Eye (tissue), 1 donor: ENCODE results near the gene NOC3L.
"Not testable (repeated sequence)": the region's sequence is repeated elsewhere in the genome, so short reads cannot be mapped to it uniquely, and the experiment has no call there.

Experiments
- DNase-seq: peaks from one replicate; pipeline ENCODE4 v3.0.0-alpha.2; 2015

Gene NOC3L

GRCh38 chr10:94362360-94363250 lies at the start of gene NOC3L:
TSS of gene NOC3L (minus strand) at chr10:94362939. CDS start at chr10:94362838, 101 bp downstream.
- peak; percentile 97 for DNase-seq

- peak; percentile 54 for DNase-seq
Measured at GRCh38 chr10:94412449-94412848, 49.7 kb upstream of the NOC3L start.

GRCh38 chr10:94411304-94411703 lies 48.6 kb upstream of the NOC3L start:
- DNase-seq = no peak

- DNase-seq = peak; percentile 34
Measured at GRCh38 chr10:94409021-94409657, 46.4 kb upstream of the NOC3L start.

GRCh38 chr10:94407668-94408067 lies 44.9 kb upstream of the NOC3L start:
- no peak for DNase-seq

GRCh38 chr10:94405406-94405805 lies 42.7 kb upstream of the NOC3L start:
- DNase-seq = no peak

- peak; percentile 83 for DNase-seq
Measured at GRCh38 chr10:94403380-94404213, 40.9 kb upstream of the NOC3L start.

- DNase-seq = peak; percentile 81
Measured at GRCh38 chr10:94402843-94403379, 40.2 kb upstream of the NOC3L start.

GRCh38 chr10:94402204-94402842 lies 39.6 kb upstream of the NOC3L start, which contains the start of gene TBC1D12:
TSS of gene TBC1D12 (plus strand) at chr10:94402541. CDS start at chr10:94402614, 73 bp downstream.
- peak; percentile 97 for DNase-seq

- DNase-seq = no peak
Measured at GRCh38 chr10:94398762-94399161, 36.0 kb upstream of the NOC3L start.

- DNase-seq = no peak
Measured at GRCh38 chr10:94397549-94398370, 35.0 kb upstream of the NOC3L start.

GRCh38 chr10:94392117-94392516 lies 29.4 kb upstream of the NOC3L start:
- not testable (repeated sequence) for DNase-seq

- not testable (repeated sequence) for DNase-seq
Measured at GRCh38 chr10:94385733-94386132, 23.0 kb upstream of the NOC3L start.

- no peak for DNase-seq
Measured at GRCh38 chr10:94383530-94383929, 20.8 kb upstream of the NOC3L start.

- DNase-seq = no peak
Measured at GRCh38 chr10:94376865-94377264, 14.1 kb upstream of the NOC3L start.

GRCh38 chr10:94375374-94375773 lies 12.6 kb upstream of the NOC3L start:
- no peak for DNase-seq

- no peak for DNase-seq
Measured at GRCh38 chr10:94370501-94370900, 7.8 kb upstream of the NOC3L start.

- DNase-seq = no peak
Measured at GRCh38 chr10:94366382-94366781, 3.6 kb upstream of the NOC3L start.

GRCh38 chr10:94364482-94364881 lies 1.7 kb upstream of the NOC3L start:
- no peak for DNase-seq

GRCh38 chr10:94363251-94363565 lies 469 bp upstream of the NOC3L start:
- DNase-seq = no peak

- no peak for DNase-seq
Measured at GRCh38 chr10:94361171-94361794, 1.5 kb downstream of the NOC3L start.
